K562 (cell line): ENCODE results near the gene HSPA4. TPM values are rescaled to one million over a fixed set of nuclear protein-coding genes. Genes with fewer than 3 reads are reported as not detected.
"Not testable (repeated sequence)": the region's sequence is repeated elsewhere in the genome, so short reads cannot be mapped to it uniquely, and the experiment has no call there.

ENCODE experiments used
- ATAC-seq: fragments of 200-7000 bp; cut with Tn5 transposase; 3 replicates; pipeline ENCODE4 v1.9.1; 2020; ENCODE audit warnings: moderate library complexity
- BruUV-seq: library from RNA; stranded (reverse); fragments of 400-500 nt; replicated peaks from 2 replicates; lab custom pipeline; 2021; lab: Mats Ljungman, UMichigan
- CTCF ChIA-PET: fragments of 300-600 bp; formaldehyde crosslinking; extraction: SDS; loops from one replicate; lab custom pipeline; 2021; ENCODE audit warnings: low intra/inter-chr PET ratio; lab: Yijun Ruan, JAX
- POLR2A ChIA-PET: fragments of 300-600, 350-650 bp; sonication (Branson Sonifier 250); formaldehyde crosslinking; extraction: SDS; loops from one replicate; lab custom pipeline; 2021; ENCODE audit warnings: antibody characterized with exemption, inconsistent platforms; lab: Yijun Ruan, JAX
- DNase-seq, 4 experiments: peaks; one replicate each; pipeline versions ENCODE4 v3.0.0 to v3.0.0-alpha.2; 2011 to 2018; ENCODE audit warnings: low spot score in 3 of 4, mixed read lengths in 3 of 4; ENCODE audit errors: extremely low read depth in 1 of 4
- FAIRE-seq: peaks from 2 replicates; lab custom pipeline; 2011; peaks lifted over from hg19 to GRCh38; lab: Jason Lieb, UNC
- H2AFZ ChIP-seq: 2 replicates; pipeline ENCODE4 v1.6.0; 2011; ENCODE audit warnings: low read depth, low read length, control low read depth, inconsistent platforms
- H3K27ac ChIP-seq: fragments of 200-600 bp; 3 replicates; pipeline ENCODE4 v1.8.0; 2011; ENCODE audit warnings: low read depth, mild to moderate bottlenecking, control low read depth, inconsistent platforms, low read length, moderate library complexity, mixed read lengths; ENCODE audit errors: extremely low read depth
- H3K27me3 ChIP-seq, 2 experiments: fragments of 300-600 bp in 1 of 2; 2 replicates in 1 of 2; 3 replicates in 1 of 2; pipeline versions ENCODE4 v1.6.0 to v1.8.0; 2011; ENCODE audit warnings: inconsistent platforms in 2 of 2, low read length in 2 of 2, mild to moderate bottlenecking in 1 of 2, mixed read lengths in 1 of 2, moderate library complexity in 1 of 2; ENCODE audit not compliant: control insufficient read depth in 2 of 2, insufficient read depth in 2 of 2
- H3K36me3 ChIP-seq: fragments of 300-600 bp; 3 replicates; pipeline ENCODE4 v1.8.0; 2011; ENCODE audit warnings: mild to moderate bottlenecking, low read length, inconsistent platforms; ENCODE audit not compliant: control insufficient read depth, insufficient read depth
- H3K4me1 ChIP-seq, 2 experiments: fragments of 200-600 bp in 1 of 2; replicated peaks in 1 of 2; 2 replicates in 1 of 2; 3 replicates in 1 of 2; pipeline versions ENCODE4 v1.5.1 to v1.8.0; 2011; ENCODE audit warnings: inconsistent platforms in 2 of 2, low read length in 2 of 2, mild to moderate bottlenecking in 1 of 2, mixed read lengths in 1 of 2, moderate library complexity in 1 of 2; ENCODE audit not compliant: control insufficient read depth in 2 of 2, insufficient read depth in 2 of 2
- H3K4me2 ChIP-seq: 2 replicates; pipeline ENCODE4 v1.6.1; 2011; ENCODE audit warnings: low read length, control low read depth, inconsistent platforms, mixed read lengths; ENCODE audit not compliant: insufficient read depth
- H3K4me3 ChIP-seq: fragments of 200-600 bp; sonication (generic), shearing (Covaris generic); 2 replicates; pipeline ENCODE4 v1.5.1; 2016; ENCODE audit warnings: control low read depth, inconsistent platforms
- H3K79me2 ChIP-seq: fragments of 200-600 bp; 3 replicates; pipeline ENCODE4 v1.8.0; 2011; ENCODE audit warnings: low read length, inconsistent platforms; ENCODE audit not compliant: control insufficient read depth, insufficient read depth
- H3K9ac ChIP-seq, 2 experiments: 2 replicates each; pipeline versions ENCODE4 v1.6.0 to v1.6.1; 2011; ENCODE audit warnings: low read depth in 2 of 2, low read length in 2 of 2, control low read depth in 1 of 2, inconsistent platforms in 1 of 2, mild to moderate bottlenecking in 1 of 2, mixed read lengths in 1 of 2; ENCODE audit not compliant: insufficient read depth in 1 of 2
- H3K9me1 ChIP-seq: one replicate; pipeline ENCODE4 v1.6.0; 2011; ENCODE audit warnings: inconsistent platforms, mild to moderate bottlenecking, low read length, moderate library complexity; ENCODE audit not compliant: control insufficient read depth, insufficient read depth
- H3K9me3 ChIP-seq: replicated peaks from 2 replicates; pipeline ENCODE4 v1.5.1; 2011; ENCODE audit warnings: low read depth, low read length, inconsistent platforms; ENCODE audit not compliant: control insufficient read depth, insufficient read depth
- H4K20me1 ChIP-seq: replicated peaks from 2 replicates; pipeline ENCODE4 v1.6.1; 2011; ENCODE audit warnings: low read length, inconsistent platforms, mixed read lengths; ENCODE audit not compliant: control insufficient read depth, insufficient read depth
- NEUROD1 ChIP-seq: fragments of 150-350 bp; IDR thresholded peaks from 2 replicates; pipeline ENCODE4 v1.6.1; 2014; ENCODE audit warnings: borderline replicate concordance, low read length, low read depth; ENCODE audit not compliant: partially characterized antibody
- WGBS: fragments of 100-300 bp; shearing (Covaris generic); methylation state at CpG from one replicate; pipeline ENCODE4 v1.1.6; 2016; ENCODE audit warnings: low coverage, mixed read lengths; ENCODE audit not compliant: insufficient coverage; ENCODE audit errors: missing lambda C conversion rate; 5-methylcytosine and 5-hydroxymethylcytosine counted together
- in situ Hi-C: fragments of 300-500 bp; cut with MboI; formaldehyde crosslinking; loops from 4 replicates; pipeline ENCODE4 v1.15.0; 2018; ENCODE audit warnings: inconsistent platforms, mixed read lengths
- intact Hi-C: fragments of 100-400 bp; cut with micrococcal nuclease; formaldehyde crosslinking; loops from 2 replicates; pipeline ENCODE4 v1.14.2; 2022
- polyA plus RNA-seq, 8 experiments: library from polyadenylated mRNA; depleted of rRNA in 4 of 8; stranded (reverse) in 5 of 8; unstranded in 3 of 8; fragments of >200 nt; fragmentation: Nextera tagmentation in 2 of 8; fragmentation: Illumina TruSeq in 1 of 8; extraction: Ambion mirVana in 2 of 8; extraction: Trizol in 1 of 8; gene quantifications; 2 replicates each; pipeline versions ENCODE4 v1.2.1 to v1.2.3, GENCODE V29; 2011 to 2014; ENCODE audit warnings: inconsistent platforms in 1 of 8, missing spikeins in 1 of 8
- total RNA-seq, 7 experiments: library from RNA; depleted of rRNA in 6 of 7; stranded (reverse); fragments of >200 nt in 6 of 7; fragmentation: Illumina TruSeq in 2 of 7; extraction: Trizol in 2 of 7; gene quantifications; 2 replicates each; pipeline versions ENCODE4 v1.2.1 to v1.2.3, GENCODE V29; 2011 to 2021; ENCODE audit warnings: low replicate concordance in 1 of 7

Gene HSPA4
- total and polyA plus RNA-seq, 9 of the 15 experiments (the other 6 are each of a cell fraction or from before 2014, with no cell fraction given), result 90.3 to 286 (median 148) TPM

- TF ChIP-seq NEUROD1, result no peak
- TF ChIP-seq, all 486 proteins: peak for 0
- Histone ChIP-seq H3K79me2 (peaks cover 20% of the 10 kb centered on the region), H3K4me3 (no peak overlapping the region), H3K27me3 (no peaks in the 10 kb centered on the region), H3K9me1 (no peaks in the 10 kb centered on the region), H3K36me3 (peaks cover 52% of the 10 kb centered on the region), H3K4me1 (no peaks in the 10 kb centered on the region; a peak in 1 of 5 replicates), H2AFZ (no peak overlapping the region), H3K27ac (no peak overlapping the region), H3K9me3 (no peaks in the 10 kb centered on the region), H4K20me1 (no peaks in the 10 kb centered on the region), H3K4me2 (no peak overlapping the region), H3K9ac (no peak overlapping the region)
- DNase-seq, result no peak
- BruUV-seq, result no TSS peak
- no peak for ATAC-seq
- FAIRE-seq, result no peak
- intact Hi-C loops (no loop called here), in situ Hi-C loops (no loop called here)
- ChIA-PET POLR2A (interaction anchor here (0.6 to 1.2 kb wide), 2 partner anchors 21 to 59 kb away, joined by 5 read pairs; no protein-coding TSS in a partner anchor), CTCF (interaction anchor here (0.7 kb wide), 1 partner anchor 44 kb away, joined by 4 read pairs; no protein-coding TSS in a partner anchor)
- WGBS, result 96% methylated on average over 2 of the region's 4 CpGs
Observed at GRCh38 chr5:133017964-133018363, 33.8 kb upstream of the HSPA4 start.

GRCh38 chr5:133019471-133019870, 32.3 kb upstream of the HSPA4 start:
- intact Hi-C loops, H3K4me3 ChIP-seq, CTCF ChIA-PET, in situ Hi-C loops, ATAC-seq, H2AFZ ChIP-seq, H3K4me1 ChIP-seq, H3K4me2 ChIP-seq, DNase-seq, H3K9me3 ChIP-seq, FAIRE-seq, BruUV-seq, H3K9me1 ChIP-seq, H4K20me1 ChIP-seq, H3K27me3 ChIP-seq, H3K9ac ChIP-seq, H3K27ac ChIP-seq: not testable (repeated sequence)
- 86% methylated on average over 7 of the region's 7 CpGs for WGBS
- Histone ChIP-seq H3K36me3 (peaks cover 59% of the 10 kb centered on the region), H3K79me2 (peaks cover 33% of the 10 kb centered on the region)
- POLR2A ChIA-PET, result interaction anchor here (0.6 kb wide), 1 partner anchor 19 kb away, joined by 3 read pairs; no protein-coding TSS in a partner anchor
